Hepatocyte (in vitro differentiated cells): ENCODE data around the gene COX10.

Experiments
- CTCF ChIP-seq: fragments of 200-600 bp; sonication (generic); IDR thresholded peaks from 2 replicates; pipeline ENCODE4 v1.5.1; 2016; ENCODE audit warnings: antibody characterized with exemption, mild to moderate bottlenecking; ENCODE audit not compliant: poor library complexity
- EZH2 ChIP-seq: fragments of 200-600 bp; sonication (generic); IDR thresholded peaks from 2 replicates; pipeline ENCODE4 v1.6.1; 2016; ENCODE audit warnings: antibody characterized with exemption, mild to moderate bottlenecking, borderline replicate concordance

GRCh38 chr17:14138649-14139048, 69.3 kb downstream of the COX10 start:
- TF ChIP-seq CTCF = no peak
- no peak for TF ChIP-seq EZH2
